NT2/D1 (cell line): ENCODE results near the gene SLC2A1.

Experiments used
- DNase-seq: peaks from one replicate; pipeline ENCODE4 v3.0.0-alpha.2; 2011; ENCODE audit warnings: low read depth, low spot score
- H3K27me3 ChIP-seq: 2 replicates; pipeline ENCODE4 v1.6.0; 2011; ENCODE audit warnings: mild to moderate bottlenecking; ENCODE audit not compliant: insufficient read length, insufficient read depth
- H3K36me3 ChIP-seq: 2 replicates; pipeline ENCODE4 v1.6.1; 2011; ENCODE audit warnings: mild to moderate bottlenecking, low read length, mixed read lengths; ENCODE audit not compliant: insufficient read depth, insufficient read length
- H3K4me1 ChIP-seq: 2 replicates; pipeline ENCODE4 v1.5.1; 2011; ENCODE audit not compliant: insufficient read depth, insufficient read length
- H3K4me3 ChIP-seq: 2 replicates; pipeline ENCODE4 v1.5.1; 2011; ENCODE audit warnings: low read depth; ENCODE audit not compliant: insufficient read length
- H3K9ac ChIP-seq: 2 replicates; pipeline ENCODE4 v1.6.0; 2011; ENCODE audit warnings: low read depth; ENCODE audit not compliant: insufficient read length
- H3K9me3 ChIP-seq: 2 replicates; pipeline ENCODE4 v1.5.1; 2011; ENCODE audit warnings: mild to moderate bottlenecking, low read length; ENCODE audit not compliant: insufficient read depth
- SUZ12 ChIP-seq: IDR thresholded peaks from 2 replicates; pipeline ENCODE4 v1.6.1; 2011; ENCODE audit not compliant: insufficient read length, insufficient read depth; ENCODE audit errors: extremely low read depth
- YY1 ChIP-seq: IDR thresholded peaks from 2 replicates; pipeline ENCODE4 v1.6.1; 2011; ENCODE audit not compliant: insufficient read length, insufficient read depth
- ZNF274 ChIP-seq: IDR thresholded peaks from 2 replicates; pipeline ENCODE4 v1.6.1; 2011; ENCODE audit warnings: mild to moderate bottlenecking, low read depth, low read length

SLC2A1 gene

GRCh38 chr1:42956739-42957138 is 1.9 kb downstream of the SLC2A1 start:
- peak overlapping the region; percentile 99 for H3K4me3 ChIP-seq
- peak overlapping the region; percentile 98 for H3K9ac ChIP-seq
- no peaks in the 10 kb centered on the region for H3K27me3 ChIP-seq
- DNase-seq = no peak
- TF ChIP-seq SUZ12 (no peak), ZNF274 (no peak), YY1 (no peak)
- no peaks in the 10 kb centered on the region for H3K9me3 ChIP-seq
- H3K36me3 ChIP-seq = peaks cover 71% of the 10 kb centered on the region
- H3K4me1 ChIP-seq = peaks cover 44% of the 10 kb centered on the region

GRCh38 chr1:42955311-42956063 is 3.2 kb downstream of the SLC2A1 start:
- H3K9me3 ChIP-seq = no peaks in the 10 kb centered on the region

GRCh38 chr1:42953182-42954180 is 5.2 kb downstream of the SLC2A1 start:
- H3K4me1 ChIP-seq = peaks cover 34% of the 10 kb centered on the region

More at GRCh38 chr1:42955311-42956063, 3.2 kb downstream of the SLC2A1 start:
- H3K4me3 ChIP-seq = no peak overlapping the region
- no peak overlapping the region for H3K9ac ChIP-seq
- H3K27me3 ChIP-seq = no peaks in the 10 kb centered on the region
- DNase-seq = no peak
- TF ChIP-seq SUZ12 (no peak), ZNF274 (no peak), YY1 (no peak)
- H3K4me1 ChIP-seq = peaks cover 33% of the 10 kb centered on the region
- peaks cover 73% of the 10 kb centered on the region for H3K36me3 ChIP-seq

GRCh38 chr1:42952303-42953001 is 6.2 kb downstream of the SLC2A1 start:
- DNase-seq = no peak
- Histone ChIP-seq H3K4me1 (peaks cover 39% of the 10 kb centered on the region), H3K27me3 (no peaks in the 10 kb centered on the region), H3K36me3 (peaks cover 90% of the 10 kb centered on the region), H3K9me3 (no peaks in the 10 kb centered on the region), H3K9ac (peak overlapping the region; percentile 53), H3K4me3 (no peak overlapping the region)
- TF ChIP-seq YY1 = no peak
- no peak for TF ChIP-seq ZNF274
- TF ChIP-seq SUZ12 = no peak

More at GRCh38 chr1:42953182-42954180, 5.2 kb downstream of the SLC2A1 start:
- peaks cover 86% of the 10 kb centered on the region for H3K36me3 ChIP-seq
- H3K4me3 ChIP-seq = no peak overlapping the region
- TF ChIP-seq SUZ12 = no peak
- no peak for TF ChIP-seq ZNF274
- TF ChIP-seq YY1 = no peak
- DNase-seq = no peak
- H3K27me3 ChIP-seq = no peaks in the 10 kb centered on the region
- H3K9ac ChIP-seq = peak overlapping the region; percentile 53
- no peaks in the 10 kb centered on the region for H3K9me3 ChIP-seq

GRCh38 chr1:42951588-42951987 is 7.1 kb downstream of the SLC2A1 start:
- Histone ChIP-seq H3K9me3 (no peaks in the 10 kb centered on the region), H3K36me3 (peaks cover 90% of the 10 kb centered on the region), H3K9ac (no peak overlapping the region), H3K4me3 (no peak overlapping the region), H3K4me1 (peaks cover 40% of the 10 kb centered on the region), H3K27me3 (no peaks in the 10 kb centered on the region)
- TF ChIP-seq SUZ12 = no peak
- TF ChIP-seq ZNF274 = no peak
- no peak for TF ChIP-seq YY1
- DNase-seq = no peak

GRCh38 chr1:42950116-42950481 is 8.6 kb downstream of the SLC2A1 start:
- no peak overlapping the region for H3K4me3 ChIP-seq
- H3K36me3 ChIP-seq = peaks cover 88% of the 10 kb centered on the region
- peaks cover 42% of the 10 kb centered on the region for H3K4me1 ChIP-seq
- TF ChIP-seq ZNF274 = no peak
- TF ChIP-seq YY1 = no peak
- no peak for TF ChIP-seq SUZ12
- H3K27me3 ChIP-seq = no peaks in the 10 kb centered on the region
- no peak for DNase-seq
- no peaks in the 10 kb centered on the region for H3K9me3 ChIP-seq
- no peak overlapping the region for H3K9ac ChIP-seq
